PC-9 (cell line): Measurements from ENCODE around the gene RUVBL2. TPM values are rescaled to one million over a fixed set of nuclear protein-coding genes. Genes with fewer than 3 reads are reported as not detected.

Source experiments
- BruUV-seq: library from RNA; stranded (reverse); fragments of 400-500 nt; replicated peaks from 2 replicates; lab custom pipeline; 2021; lab: Mats Ljungman, UMichigan
- CTCF ChIA-PET: fragments of 300-600 bp; sonication (Branson Sonifier 250); formaldehyde crosslinking; loops from one replicate; lab custom pipeline; 2022; ENCODE audit warnings: antibody characterized with exemption; lab: Charles Lee
- POLR2A ChIA-PET: fragments of 300-600 bp; sonication (Branson Sonifier 250); formaldehyde crosslinking; loops from one replicate; lab custom pipeline; 2022; ENCODE audit warnings: antibody characterized with exemption; ENCODE audit not compliant: unreplicated experiment; lab: Charles Lee
- DNase-seq, 2 experiments: peaks; one replicate each; pipeline versions ENCODE4 v3.0.0 to v3.0.0-alpha.2; 2015 to 2022; ENCODE audit warnings: mixed read lengths in 1 of 2
- H2AFZ ChIP-seq: fragments of 200-600 bp; sonication (generic); 2 replicates; pipeline ENCODE4 v1.8.1; 2017; ENCODE audit warnings: antibody characterized with exemption
- H3F3A ChIP-seq: fragments of 200-600 bp; sonication (generic); 2 replicates; pipeline ENCODE4 v1.8.1; 2017; ENCODE audit warnings: antibody characterized with exemption, mild to moderate bottlenecking, low read depth; ENCODE audit not compliant: insufficient read depth
- H3K27ac ChIP-seq: fragments of 200-600 bp; sonication (generic); 2 replicates; pipeline ENCODE4 v1.6.1; 2016; ENCODE audit warnings: mixed run types
- H3K27me3 ChIP-seq: fragments of 200-600 bp; sonication (generic); 2 replicates; pipeline ENCODE4 v1.6.1; 2016; ENCODE audit warnings: low read depth, mixed run types; ENCODE audit not compliant: insufficient read depth
- H3K36me3 ChIP-seq: fragments of 200-600 bp; sonication (generic); 2 replicates; pipeline ENCODE4 v1.6.1; 2016; ENCODE audit warnings: low read depth, mixed run types
- H3K4me1 ChIP-seq: fragments of 200-600 bp; sonication (generic); replicated peaks from 2 replicates; pipeline ENCODE4 v1.6.1; 2016; ENCODE audit warnings: mixed run types; ENCODE audit not compliant: insufficient read depth
- H3K4me2 ChIP-seq: fragments of 200-600 bp; sonication (generic); 2 replicates; pipeline ENCODE4 v1.6.1; 2017; ENCODE audit warnings: mixed run types
- H3K4me3 ChIP-seq: fragments of 200-600 bp; sonication (generic); 2 replicates; pipeline ENCODE4 v1.6.1; 2016; ENCODE audit warnings: mixed run types
- H3K79me2 ChIP-seq: fragments of 200-600 bp; sonication (generic); 2 replicates; pipeline ENCODE4 v1.6.1; 2017; ENCODE audit warnings: low read depth, mixed run types
- H3K9me2 ChIP-seq: fragments of 200-600 bp; sonication (generic); 2 replicates; pipeline ENCODE4 v1.8.1; 2017; ENCODE audit warnings: mild to moderate bottlenecking; ENCODE audit not compliant: insufficient read depth
- H3K9me3 ChIP-seq: fragments of 200-600 bp; sonication (generic); 2 replicates; pipeline ENCODE4 v1.8.1; 2016; ENCODE audit warnings: low read depth; ENCODE audit not compliant: insufficient read depth
- H4K20me1 ChIP-seq: fragments of 200-600 bp; sonication (generic); 2 replicates; pipeline ENCODE4 v1.8.1; 2017; ENCODE audit not compliant: insufficient read depth
- CTCF ChIP-seq: fragments of 200-600 bp; sonication (generic); conservative IDR thresholded peaks from 2 replicates; pipeline ENCODE4 v1.6.1; 2017; ENCODE audit warnings: mixed run types, antibody characterized with exemption, mild to moderate bottlenecking, moderate library complexity
- EZH2 ChIP-seq: fragments of 200-600 bp; sonication (generic); IDR thresholded peaks from 2 replicates; pipeline ENCODE4 v1.8.0; 2017; ENCODE audit warnings: antibody characterized with exemption, low read depth
- intact Hi-C: fragments of 100-400 bp; cut with micrococcal nuclease; formaldehyde crosslinking; loops from one replicate; pipeline ENCODE4 v1.10.0; 2022; ENCODE audit not compliant: unreplicated experiment
- total RNA-seq: library from RNA; stranded (reverse); gene quantifications from 2 replicates; pipeline ENCODE4 v1.2.3, GENCODE V29; 2021

Gene RUVBL2
- total RNA-seq, 1 experiment from 2014 or later: 179 TPM

GRCh38 chr19:48969276-48970138 lies 24.2 kb upstream of the RUVBL2 start:
- no peak overlapping the region for H3K4me3 ChIP-seq
- intact Hi-C loops: loop anchor here (5.0 to 10.0 kb wide), 2 partner anchors 322 to 485 kb away; partner anchors contain the start of gene CA11
- POLR2A ChIA-PET: no interaction called here

GRCh38 chr19:48970139-48970766 lies 23.4 kb upstream of the RUVBL2 start:
- H4K20me1 ChIP-seq: peaks cover 22% of the 10 kb centered on the region
- H3K9me2 ChIP-seq: no peaks in the 10 kb centered on the region
- intact Hi-C loops: no loop called here
- no peak overlapping the region for H3K4me3 ChIP-seq
- peaks cover 25% of the 10 kb centered on the region for H3K36me3 ChIP-seq
- H3K79me2 ChIP-seq: peaks cover 26% of the 10 kb centered on the region
- H3K4me2 ChIP-seq: no peak overlapping the region
- BruUV-seq: no TSS peak
- no peak for DNase-seq
- CTCF ChIA-PET: interaction anchor here (0.6 to 1.3 kb wide), 7 partner anchors 22 to 325 kb away, joined by 4 to 11 read pairs (median 5); partner anchors contain the start of genes GYS1 and RUVBL2
- no peaks in the 10 kb centered on the region for H3K27me3 ChIP-seq
- no peak overlapping the region for H2AFZ ChIP-seq
- H3F3A ChIP-seq: peaks cover 52% of the 10 kb centered on the region
- POLR2A ChIA-PET: interaction anchor here (0.6 kb wide), 2 partner anchors 89 to 672 kb away, joined by 4 to 5 read pairs; partner anchors contain the start of gene SCAF1
- no peak for TF ChIP-seq CTCF
- no peak for TF ChIP-seq EZH2
- no peaks in the 10 kb centered on the region for H3K9me3 ChIP-seq
- peaks cover 12% of the 10 kb centered on the region for H3K4me1 ChIP-seq
- H3K27ac ChIP-seq: no peak overlapping the region

More at GRCh38 chr19:48969276-48970138, 24.2 kb upstream of the RUVBL2 start:
- H3K27me3 ChIP-seq: no peaks in the 10 kb centered on the region
- H3K79me2 ChIP-seq: peaks cover 29% of the 10 kb centered on the region
- H3K27ac ChIP-seq: no peak overlapping the region
- H3F3A ChIP-seq: peaks cover 54% of the 10 kb centered on the region
- no peak overlapping the region for H3K4me2 ChIP-seq
- TF ChIP-seq EZH2: no peak
- no peak for TF ChIP-seq CTCF
- BruUV-seq: no TSS peak
- no peaks in the 10 kb centered on the region for H3K9me3 ChIP-seq
- CTCF ChIA-PET: interaction anchor here (1.3 kb wide), 1 partner anchor 23 kb away, joined by 11 read pairs; the partner anchor contains the start of genes GYS1 and RUVBL2
- H3K4me1 ChIP-seq: peaks cover 14% of the 10 kb centered on the region
- H3K9me2 ChIP-seq: no peaks in the 10 kb centered on the region
- peaks cover 25% of the 10 kb centered on the region for H3K36me3 ChIP-seq
- DNase-seq: peak in 1 of 2 experiments; percentile 79
- H2AFZ ChIP-seq: no peak overlapping the region
- peaks cover 22% of the 10 kb centered on the region for H4K20me1 ChIP-seq

GRCh38 chr19:48970923-48971395 lies 22.7 kb upstream of the RUVBL2 start:
- no peak overlapping the region for H3K4me2 ChIP-seq
- peak; percentile 97 for TF ChIP-seq CTCF
- no peak for TF ChIP-seq EZH2
- H3K36me3 ChIP-seq: peaks cover 24% of the 10 kb centered on the region

More at GRCh38 chr19:48970923-48971395, 22.7 kb upstream of the RUVBL2 start:
- H3K4me1 ChIP-seq: peaks cover 12% of the 10 kb centered on the region
- peaks cover 52% of the 10 kb centered on the region for H3F3A ChIP-seq
- CTCF ChIA-PET: interaction anchor here (0.6 to 1.3 kb wide), 7 partner anchors 22 to 326 kb away, joined by 4 to 11 read pairs (median 5); partner anchors contain the start of genes GYS1 and RUVBL2
- peaks cover 16% of the 10 kb centered on the region for H4K20me1 ChIP-seq
- no peaks in the 10 kb centered on the region for H3K9me3 ChIP-seq
- H3K9me2 ChIP-seq: no peaks in the 10 kb centered on the region
- POLR2A ChIA-PET: interaction anchor here (0.6 to 0.7 kb wide), 3 partner anchors 89 to 671 kb away, joined by 3 to 5 read pairs (median 4); partner anchors contain the start of gene SCAF1
- BruUV-seq: no TSS peak
- intact Hi-C loops: loop anchor here (1.0 kb wide), 1 partner anchor 183 kb away; no protein-coding TSS in a partner anchor
- no peak overlapping the region for H3K4me3 ChIP-seq
- peaks cover 19% of the 10 kb centered on the region for H3K79me2 ChIP-seq
- H2AFZ ChIP-seq: no peak overlapping the region
- DNase-seq: peak; percentile 45 to 64
- no peak overlapping the region for H3K27ac ChIP-seq
- no peaks in the 10 kb centered on the region for H3K27me3 ChIP-seq
